Iris pigment epithelial cell (primary cell): ENCODE results near the gene MAGEB17.
A peak's percentile ranks its signal among the peaks of the same experiment; 100 is the strongest.
"Not testable (repeated sequence)": the region's sequence is repeated elsewhere in the genome, so short reads cannot be mapped to it uniquely, and the experiment has no call there.

ENCODE experiments used
- DNase-seq: peaks from one replicate; pipeline ENCODE4 v3.0.0-alpha.2; 2011; ENCODE audit warnings: low read depth

MAGEB17 gene

DNA sequence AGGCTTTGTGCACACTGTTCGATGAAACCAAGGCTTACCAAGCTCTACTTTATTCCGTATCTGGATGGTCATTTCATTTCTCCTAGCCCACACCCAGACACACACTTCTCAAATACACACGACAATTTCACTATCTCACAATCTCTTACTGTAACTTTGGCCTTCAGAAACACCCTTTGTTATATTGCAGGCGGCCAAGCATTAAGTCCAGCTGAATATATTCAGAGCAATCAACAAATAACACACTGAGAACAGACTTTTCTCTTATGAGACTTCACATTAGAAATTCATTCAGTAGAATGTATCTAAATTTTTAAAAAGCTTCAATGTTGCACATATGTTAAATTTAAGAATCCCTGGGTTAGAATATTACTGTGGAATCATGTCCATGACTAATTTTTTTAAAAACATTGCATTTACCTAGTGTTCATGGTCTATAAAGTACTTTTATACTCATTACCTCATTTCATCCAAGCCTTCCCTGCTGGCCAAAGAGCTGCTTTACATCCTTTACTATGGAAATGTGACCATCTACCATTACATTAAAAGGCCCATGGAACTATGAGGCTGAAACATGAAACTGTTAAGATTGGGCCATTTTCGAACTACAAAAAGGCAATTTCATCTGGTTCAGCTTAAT lies 10.5 kb upstream of the MAGEB17 start:
- DNase-seq: no peak

DNA sequence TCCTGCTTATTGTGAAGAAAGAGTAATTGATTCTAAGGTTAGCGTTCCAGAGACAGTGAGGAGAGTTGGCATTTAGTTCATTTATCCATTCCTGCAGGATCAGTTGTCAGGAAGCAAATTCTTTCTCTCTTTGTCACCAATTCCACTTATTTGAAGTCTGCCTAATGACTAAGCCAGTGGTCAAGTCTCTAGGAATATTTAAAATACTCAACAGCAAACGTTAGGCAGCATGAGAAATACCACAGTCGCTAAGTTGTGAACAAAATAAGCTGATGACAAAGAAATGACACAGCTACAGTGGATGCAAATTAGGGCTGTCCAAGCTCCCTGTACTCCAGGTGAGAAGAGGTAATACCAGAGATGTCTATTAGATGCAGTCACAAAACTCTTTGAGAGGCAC lies 6.6 kb upstream of the MAGEB17 start:
- DNase-seq: peak; percentile 75

DNA sequence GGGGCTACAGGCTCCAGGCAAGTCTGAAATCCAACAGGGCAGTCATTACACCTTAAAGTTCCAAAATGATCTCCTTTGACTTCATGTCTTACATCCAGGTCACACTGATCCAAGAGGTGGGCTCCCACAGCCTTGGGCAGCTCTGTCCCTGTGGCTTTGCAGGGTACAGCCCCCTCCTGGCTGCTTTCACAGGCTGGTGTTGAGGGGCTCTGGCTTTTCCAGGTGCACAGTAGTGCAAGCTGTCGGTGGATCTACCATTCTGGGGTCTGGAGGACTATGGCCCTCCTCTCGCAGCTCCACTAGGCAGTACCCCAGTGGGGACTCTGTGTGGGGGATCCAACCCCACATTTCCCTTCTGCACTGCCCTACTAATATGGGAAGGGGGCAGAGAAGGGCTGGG lies 6.1 kb upstream of the MAGEB17 start:
- DNase-seq: not testable (repeated sequence)

DNA sequence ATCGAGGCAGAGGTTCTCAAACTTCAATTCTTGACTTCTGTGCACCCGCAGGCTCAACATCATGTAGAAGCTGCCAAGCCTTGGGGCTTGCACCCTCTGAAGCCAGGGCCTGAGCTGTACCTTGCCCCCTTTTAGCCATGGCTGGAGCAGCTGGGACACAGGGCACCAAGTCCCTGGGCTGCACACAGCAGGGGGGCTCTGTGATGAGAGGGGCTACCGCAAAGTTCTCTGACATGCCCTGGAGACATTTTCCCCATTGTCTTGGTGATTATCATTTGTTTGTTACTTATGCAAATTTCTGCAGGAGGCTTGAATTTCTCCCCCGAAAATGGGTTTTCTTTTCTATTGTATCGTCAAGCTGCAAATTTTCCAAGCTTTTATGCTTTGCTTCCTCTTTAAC lies 4.9 kb upstream of the MAGEB17 start:
- DNase-seq: no peak

DNA sequence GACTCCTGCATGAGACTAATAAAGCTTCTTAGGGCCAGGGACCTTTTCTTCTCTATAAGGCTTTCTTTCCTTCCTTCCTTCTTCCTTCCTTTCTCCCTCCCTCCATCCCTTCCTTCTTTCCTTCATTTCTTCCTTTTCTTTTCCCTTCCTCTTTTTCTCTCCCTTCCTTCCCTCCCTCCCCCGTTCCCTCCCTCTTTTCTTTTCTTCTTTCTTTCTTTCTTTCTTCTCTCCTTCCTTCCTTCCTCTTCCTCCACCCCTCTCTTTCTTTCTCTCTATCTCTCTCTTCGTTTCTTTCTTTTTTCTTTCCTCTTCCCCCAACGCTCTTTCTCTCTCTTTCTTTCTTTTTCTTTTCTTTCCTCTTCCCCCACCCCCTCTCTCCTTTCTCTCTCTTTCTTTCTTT lies 2.5 kb upstream of the MAGEB17 start:
- no peak for DNase-seq

DNA sequence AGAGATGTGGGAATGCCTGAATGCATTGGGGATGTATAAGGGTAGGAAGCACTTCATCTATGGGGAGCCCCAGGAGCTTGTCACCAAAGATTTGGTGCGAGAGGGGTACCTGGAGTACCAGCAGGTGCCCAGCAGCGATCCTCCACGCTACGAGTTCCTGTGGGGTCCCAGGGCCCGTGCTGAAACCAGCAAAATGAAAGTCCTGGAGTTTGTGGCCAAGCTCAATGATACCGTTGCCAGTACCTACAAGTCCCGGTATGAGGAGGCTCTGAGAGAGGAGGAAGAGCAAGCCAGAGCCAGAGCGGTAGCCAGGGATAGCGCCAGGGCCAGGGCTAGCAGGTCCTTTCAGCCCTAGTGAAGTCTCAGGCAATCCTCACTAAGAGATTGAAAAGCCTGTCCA lies 3.8 kb downstream of the MAGEB17 start:
- no peak for DNase-seq

DNA sequence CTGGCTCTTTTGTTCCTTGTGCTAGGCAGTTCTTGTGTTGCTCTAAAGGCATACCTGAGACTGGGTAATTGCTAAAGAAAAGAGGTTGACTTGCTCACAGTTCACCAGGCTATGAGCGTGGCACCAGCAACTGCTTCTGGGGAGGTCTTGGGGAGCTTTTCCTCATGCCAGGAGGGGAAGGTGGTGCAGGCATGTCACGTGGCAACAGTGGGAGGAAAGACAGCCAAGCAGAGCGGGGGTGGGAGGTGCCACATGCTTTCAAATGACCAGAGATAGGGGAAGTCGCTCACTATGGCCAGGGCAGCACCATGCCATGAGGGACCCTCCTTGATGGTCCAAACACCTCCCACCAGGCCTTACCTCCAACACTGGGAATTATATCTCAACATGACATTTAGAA lies 4.7 kb downstream of the MAGEB17 start:
- no peak for DNase-seq

DNA sequence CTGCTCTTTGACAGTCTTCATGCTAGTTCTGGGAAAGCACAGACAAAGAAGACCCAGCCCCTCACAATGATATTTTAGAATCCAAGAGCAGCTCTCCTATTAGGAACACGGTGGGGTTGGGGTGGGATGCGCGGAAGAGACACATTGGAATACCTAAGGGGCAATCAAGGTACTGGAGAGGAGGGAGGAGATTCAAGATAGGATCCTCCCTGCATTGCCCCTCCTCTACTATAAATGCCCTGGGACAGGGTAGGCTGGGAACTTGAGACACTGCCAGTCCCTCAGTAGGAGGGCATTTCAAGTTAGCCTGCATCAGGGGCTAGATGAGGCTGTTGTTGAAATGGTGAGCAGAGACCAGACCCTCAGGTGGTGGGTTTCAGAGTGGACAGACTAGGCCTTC lies 5.1 kb downstream of the MAGEB17 start:
- no peak for DNase-seq

DNA sequence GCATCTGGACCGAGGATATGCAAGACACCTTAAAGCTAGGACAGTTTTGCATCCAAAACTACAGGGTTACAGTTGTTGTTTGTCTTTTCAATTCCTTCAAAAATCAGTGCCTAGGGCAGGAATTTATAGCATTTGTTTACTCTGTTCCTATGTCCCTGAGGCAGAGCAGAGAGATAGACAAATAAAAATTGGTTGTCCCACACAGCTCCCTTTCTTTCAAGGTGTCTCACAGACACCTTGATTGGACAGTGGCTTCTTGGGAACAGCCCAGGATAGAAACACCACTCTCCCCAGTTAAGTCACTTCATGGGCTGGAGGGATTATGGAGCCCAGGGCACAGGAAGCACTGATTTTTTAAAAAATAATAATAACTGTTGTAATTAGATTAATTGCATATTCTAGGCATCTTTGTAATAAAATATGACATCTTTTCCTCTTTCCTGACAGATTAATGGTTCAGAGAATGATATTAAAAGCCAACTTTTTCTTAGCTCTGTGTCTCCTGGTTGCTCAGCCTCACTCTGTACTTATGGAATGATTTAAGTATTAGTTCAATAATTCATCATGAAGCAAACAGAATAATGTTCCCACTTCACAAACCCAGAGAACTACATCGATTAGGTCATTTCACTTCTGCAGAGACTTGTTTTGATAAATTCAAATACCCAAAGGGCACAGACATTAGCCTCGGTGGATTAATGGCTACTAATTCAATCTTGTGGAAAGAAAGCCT lies 8.2 kb downstream of the MAGEB17 start:
- no peak for DNase-seq

DNA sequence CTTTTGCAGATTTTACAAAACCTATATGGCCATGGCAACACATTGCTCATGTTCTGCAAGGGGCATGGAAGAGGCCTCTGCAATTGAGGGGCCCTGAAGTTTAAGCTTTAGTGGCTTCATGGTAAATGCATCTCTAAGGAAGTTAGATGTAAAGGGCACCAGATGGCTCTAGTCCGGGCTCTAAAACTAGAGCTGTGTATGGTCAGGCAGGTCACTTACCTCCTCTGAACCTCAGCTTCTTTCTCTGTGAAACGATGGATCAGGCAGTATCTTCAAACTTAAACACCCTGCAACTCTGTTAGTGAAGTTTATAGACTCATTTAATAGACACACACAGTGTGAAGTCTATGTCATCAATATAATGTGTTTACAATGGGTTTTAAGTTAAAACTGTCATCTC lies 10.0 kb downstream of the MAGEB17 start:
- no peak for DNase-seq

DNA sequence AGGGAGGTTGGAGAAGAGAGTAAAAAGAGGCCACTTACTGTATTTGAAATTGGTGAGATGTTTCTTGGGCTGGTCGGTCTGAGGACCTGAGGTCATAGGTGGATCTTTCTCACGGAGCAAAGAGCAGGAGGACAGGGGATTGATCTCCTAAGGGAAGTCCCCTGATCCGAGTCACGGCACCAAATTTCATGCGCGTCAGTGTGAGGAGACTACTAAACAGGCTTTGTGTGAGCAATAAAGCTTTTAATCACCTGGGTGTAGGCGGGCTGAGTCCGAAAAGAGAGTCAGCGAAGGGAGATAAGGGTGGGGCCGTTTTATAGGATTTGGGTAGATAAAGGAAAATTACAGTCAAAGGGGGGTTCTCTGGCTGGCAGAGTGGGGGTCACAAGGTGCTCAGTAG lies 16.6 kb downstream of the MAGEB17 start:
- not testable (repeated sequence) for DNase-seq

DNA sequence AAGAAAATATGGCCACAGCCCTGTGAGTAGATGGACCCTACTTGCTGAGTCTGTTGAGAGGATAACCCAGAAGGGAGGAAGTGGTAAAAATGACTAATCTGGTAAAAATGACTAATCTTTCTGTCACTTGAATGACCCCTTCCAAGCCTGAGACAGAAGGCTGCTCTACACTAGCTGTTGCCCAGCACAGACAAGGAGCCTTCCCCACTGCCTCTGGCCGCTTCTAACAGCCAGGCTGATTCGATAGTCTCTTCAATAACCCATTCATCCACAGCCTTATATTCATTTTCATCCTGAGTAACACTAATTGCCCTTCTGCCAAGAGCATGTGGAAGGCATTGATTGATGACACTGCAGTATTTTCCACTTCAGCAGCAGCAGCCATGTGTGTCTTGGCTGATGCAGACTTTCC lies 18.4 kb downstream of the MAGEB17 start:
- DNase-seq: peak; percentile 79

DNA sequence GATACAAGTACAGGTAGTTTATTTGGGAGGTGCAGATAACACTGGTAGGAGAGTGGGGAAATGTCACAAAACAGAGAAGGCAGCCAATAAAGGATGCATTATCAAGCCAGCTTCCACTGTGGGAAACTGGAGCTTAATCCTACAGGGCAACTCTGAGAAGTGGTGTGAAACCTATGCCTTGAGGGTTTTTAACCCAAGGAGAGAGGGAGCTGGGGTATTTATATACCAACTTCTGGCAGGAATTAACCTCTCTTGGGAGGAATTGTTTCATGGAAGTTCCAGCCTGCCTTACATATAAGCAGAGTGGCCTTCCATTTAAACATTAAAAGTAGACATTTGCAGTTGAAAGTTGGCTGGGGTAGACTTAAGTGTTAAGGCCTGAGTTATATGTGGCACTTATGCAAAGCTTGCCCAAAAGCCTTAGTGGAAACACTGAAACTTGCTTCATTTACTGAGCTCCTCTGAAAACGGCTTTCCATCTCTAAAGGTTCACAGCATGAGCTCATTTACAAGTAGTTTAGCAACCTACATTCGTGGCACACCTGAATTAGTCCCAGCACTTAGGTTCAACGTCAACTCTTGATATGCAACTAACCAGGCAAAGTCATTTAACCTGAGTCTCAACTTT lies 19.2 kb downstream of the MAGEB17 start:
- DNase-seq: no peak

DNA sequence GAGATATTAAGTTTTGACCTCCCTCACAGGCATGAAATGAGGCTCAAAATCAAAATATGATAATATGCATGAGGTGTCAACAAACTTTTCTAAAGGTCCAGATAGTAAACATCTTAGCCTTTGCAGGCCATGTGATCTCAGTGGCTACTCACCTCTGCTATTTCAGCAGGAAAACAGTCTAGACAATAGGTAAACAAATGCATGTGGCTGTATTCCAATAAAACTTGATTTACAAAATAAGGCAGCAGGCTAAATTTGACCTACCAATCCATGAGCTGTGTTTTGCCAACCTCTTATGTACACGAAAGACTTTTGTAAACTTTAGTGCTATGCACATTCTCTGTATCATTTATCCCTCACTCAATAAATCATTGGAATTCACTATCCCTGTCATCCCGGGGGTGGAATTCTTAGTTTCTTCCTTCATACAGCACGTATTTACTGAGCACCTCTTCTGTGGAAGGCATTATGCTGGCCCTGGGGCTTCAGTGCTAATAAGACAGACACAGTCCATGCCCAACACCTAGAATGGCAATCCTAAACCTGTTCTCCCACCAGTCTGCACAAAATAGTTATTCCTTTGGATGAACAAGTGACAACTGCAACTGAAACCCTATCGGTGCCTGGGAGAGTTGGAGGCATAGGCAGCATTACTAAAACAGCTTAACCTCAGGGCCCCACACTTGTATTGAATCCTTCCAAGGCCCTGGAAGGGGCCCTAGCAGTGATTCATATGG lies 19.9 kb downstream of the MAGEB17 start:
- DNase-seq: no peak

DNA sequence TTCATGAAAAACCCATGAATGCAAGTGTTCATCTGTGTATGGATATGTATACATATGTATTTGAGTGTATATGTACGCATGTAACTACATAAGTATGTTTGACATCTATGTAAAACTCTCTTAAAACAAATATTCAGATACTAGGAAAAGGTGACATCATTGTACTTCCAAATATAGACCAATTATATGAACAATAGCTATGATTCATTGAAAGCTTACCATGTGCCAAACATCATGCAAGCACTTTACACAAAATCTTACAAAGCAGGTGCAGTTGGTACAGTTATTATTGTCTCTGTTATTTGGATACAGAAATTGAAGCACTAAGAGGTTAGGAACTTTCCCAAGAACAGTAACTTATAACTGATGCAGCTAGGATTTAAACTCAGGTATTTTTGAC lies 21.4 kb downstream of the MAGEB17 start:
- DNase-seq: peak; percentile 15

DNA sequence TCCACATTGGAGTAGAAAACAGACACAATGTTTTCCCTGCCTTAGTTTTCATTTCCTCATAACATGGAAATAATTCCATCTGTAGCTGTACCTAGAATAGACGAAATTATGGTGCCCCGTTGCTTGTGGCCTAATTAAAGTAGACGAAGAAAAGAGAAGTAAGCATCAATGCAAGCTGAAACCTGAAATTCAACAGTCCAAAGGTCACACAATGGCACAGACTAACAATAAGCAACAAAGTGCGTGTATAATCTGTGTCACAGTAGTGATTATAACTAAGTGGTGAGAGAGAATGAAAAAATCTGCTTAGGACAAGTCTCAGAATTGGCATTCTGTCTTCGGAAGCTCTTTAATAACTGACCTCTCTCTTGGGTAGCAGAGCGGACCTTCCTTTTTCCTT lies 24.3 kb downstream of the MAGEB17 start:
- DNase-seq: no peak

DNA sequence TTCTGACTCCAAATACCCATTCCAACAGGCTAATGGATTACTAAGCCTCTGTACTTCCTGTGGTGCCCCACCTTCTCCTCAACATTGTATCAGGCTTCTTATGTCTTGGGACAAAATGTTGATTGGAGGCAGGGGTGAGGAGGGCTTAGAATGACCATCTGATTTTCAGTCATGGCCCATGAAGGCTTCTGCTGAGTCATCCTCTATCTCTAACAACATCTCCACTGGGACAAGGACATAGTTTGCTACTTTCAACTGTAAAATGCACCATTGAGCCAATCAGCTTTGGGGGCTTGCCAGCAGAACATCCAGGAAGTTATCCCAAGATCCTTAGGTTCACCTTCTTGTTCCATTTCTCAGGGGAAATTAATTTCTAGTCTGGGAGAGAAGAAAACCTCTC lies 29.5 kb downstream of the MAGEB17 start:
- DNase-seq: peak; percentile 10

DNA sequence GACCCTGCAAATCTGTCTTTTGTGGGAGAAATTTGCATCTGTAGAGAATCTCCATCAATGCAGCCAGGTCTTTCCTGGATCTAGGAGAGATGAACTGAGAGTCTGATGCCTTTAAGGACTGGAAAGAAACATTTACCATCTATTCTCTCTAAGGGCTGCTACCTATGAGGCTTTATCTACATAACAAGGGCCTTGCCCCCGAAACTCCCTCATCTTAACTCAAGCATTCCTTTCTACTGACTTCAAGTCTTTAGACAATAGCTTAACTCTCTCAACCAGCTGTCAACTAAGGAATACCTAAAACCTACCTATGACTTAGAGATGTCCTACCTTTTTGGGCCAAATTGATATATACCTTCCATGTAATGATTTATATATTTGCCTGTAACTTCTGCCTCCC lies 32.1 kb downstream of the MAGEB17 start:
- DNase-seq: no peak

DNA sequence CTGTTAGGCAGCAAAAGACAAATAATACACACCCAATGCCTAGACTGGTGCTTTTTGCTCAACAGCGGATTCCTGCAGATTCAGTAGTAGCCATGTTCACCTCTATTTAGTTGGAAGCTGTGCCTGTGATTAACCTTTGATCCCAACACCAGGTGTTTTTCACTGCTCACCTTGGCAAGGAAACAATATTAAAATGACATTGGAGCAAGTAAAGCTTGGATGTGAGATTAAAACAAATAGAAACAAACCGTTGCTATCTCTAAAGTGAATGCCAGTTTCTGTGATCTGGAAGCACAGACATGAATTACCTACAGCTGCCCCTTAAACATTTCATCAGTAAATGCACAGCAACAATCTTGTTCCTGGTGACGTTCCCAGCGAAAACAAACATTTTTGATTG lies 35.7 kb downstream of the MAGEB17 start:
- no peak for DNase-seq

DNA sequence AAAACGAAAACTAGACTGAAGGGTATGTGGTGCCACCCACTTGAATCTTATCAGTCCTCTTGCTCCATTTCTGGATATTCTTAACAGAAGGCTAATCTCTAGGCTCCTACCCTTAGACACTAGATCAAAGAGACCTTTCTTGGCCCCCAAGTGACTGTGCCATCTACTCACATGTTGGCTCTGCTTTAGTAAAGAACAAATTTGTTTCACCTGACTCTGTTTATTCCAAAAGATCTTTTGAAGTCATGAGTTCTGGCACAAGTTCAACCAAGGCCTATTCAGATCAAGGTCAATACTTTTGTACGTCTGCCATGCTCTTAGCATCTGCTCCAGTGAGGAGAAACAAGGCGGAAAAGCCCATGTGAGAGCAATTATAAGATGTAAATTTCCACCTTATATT lies 37.3 kb downstream of the MAGEB17 start:
- no peak for DNase-seq

DNA sequence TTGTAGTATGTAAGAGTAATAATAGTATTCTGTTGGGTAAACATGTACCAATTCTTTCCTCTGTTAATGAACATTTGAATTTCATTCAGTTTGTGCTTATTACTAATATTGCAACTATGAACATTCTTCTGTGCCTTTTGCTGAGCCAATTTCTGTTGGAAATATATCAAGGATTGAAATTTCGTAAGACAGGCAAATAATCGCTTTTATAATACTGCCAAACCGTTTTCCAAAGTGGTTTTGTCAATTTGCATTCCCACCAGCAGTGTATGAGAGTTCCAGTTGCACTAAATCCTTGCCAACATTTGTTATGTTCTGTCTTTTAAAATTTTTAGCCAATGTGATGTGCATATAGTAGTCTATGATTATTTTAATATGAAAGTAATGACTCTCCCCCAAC lies 38.6 kb downstream of the MAGEB17 start:
- DNase-seq: no peak

DNA sequence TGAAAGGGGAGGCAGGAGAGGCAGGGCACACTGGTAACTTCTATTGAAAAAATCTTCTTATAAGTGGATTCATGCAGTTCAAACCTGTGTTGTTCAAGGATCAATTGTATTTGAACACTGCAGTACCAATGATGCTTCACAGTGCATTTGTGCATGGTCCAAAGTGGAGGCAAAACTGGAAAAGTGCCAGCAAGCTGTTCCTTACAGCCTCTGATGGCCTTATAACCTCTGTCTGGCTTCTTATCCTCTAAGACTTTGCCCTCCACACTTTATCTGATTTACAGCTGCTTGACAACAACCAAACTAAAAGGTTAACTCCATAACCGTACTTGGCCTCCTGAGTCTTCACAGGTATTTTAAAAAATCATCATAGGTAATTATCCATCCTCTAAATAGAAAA lies 40.4 kb downstream of the MAGEB17 start:
- no peak for DNase-seq

DNA sequence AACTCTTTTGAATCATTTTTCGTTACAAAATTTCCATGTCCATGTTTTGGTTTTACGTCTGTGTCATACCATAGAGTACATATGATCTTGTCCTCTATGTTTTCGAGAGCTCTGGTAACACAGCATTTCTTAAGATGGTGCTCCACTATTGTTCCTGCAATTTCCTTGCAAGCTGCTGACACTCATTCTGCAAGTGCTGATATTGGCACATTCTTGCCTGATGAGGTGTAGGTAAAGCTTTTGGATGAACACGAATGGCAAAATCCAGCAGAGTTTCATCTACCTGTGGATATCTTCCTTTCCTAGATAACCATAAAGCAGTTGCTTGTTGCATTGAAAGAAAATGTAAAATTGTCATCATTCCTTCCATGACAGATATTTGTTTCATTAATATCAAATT lies 41.3 kb downstream of the MAGEB17 start:
- DNase-seq: no peak
